ENCODE data around the gene PSAP. TPM values are rescaled to one million over a fixed set of nuclear protein-coding genes. Genes with fewer than 3 reads are reported as not detected.

The PSAP gene
- total and polyA plus RNA-seq, 5 donors, result 897 to 1,678 (median 1,411) TPM

DNA sequence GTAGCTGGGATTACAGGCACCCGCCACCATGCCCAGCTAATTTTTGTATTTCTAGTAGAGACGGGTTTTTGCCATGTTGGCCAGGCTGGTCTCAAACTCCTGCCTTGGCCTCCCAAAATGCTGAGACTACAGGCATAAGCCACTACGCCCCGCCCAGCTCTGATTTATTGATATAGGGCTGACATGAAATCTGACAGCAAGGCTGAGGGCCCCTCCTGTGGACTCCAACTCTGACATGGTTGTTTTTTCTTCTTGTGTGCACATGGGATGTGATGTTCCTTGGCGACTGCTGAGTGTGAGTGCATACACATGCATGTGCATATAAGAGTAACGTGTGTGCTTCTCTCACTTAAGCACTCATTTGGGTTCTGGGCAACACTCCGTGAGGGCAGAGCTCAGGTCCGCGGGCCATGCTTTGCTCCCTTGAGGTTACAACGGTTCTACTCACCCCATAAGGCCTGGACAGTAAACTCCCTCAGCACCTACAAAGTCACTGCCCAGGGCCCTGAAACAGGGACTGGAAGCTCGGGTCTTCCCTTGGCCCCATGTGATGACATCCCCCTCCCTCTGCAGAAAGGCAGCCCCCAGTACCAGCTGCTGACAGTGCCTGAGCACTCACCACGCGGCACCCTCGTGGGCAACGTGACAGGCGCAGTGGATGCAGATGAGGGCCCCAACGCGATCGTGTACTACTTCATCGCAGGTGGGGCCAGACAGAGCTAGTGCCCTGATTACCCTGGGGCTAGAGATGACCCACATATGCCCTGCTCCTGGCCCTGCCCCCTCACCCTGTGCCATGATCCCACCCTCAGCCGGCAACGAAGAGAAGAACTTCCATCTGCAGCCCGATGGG lies 44.1 kb downstream of the PSAP start:
- H3K9me3 ChIP-seq (ENCODE audit: control insufficient read depth, low read length), result no peaks in the 10 kb centered on the region
- no peaks in the 10 kb centered on the region for H3K27me3 ChIP-seq (ENCODE audit: control insufficient read depth, insufficient read depth)
- intact Hi-C loops (cut with DNase I), result no loop called here
- no peak overlapping the region for H3K4me3 ChIP-seq (ENCODE audit: low read length)
- ATAC-seq (no peak), DNase-seq (no peak)
- H3K27ac ChIP-seq (ENCODE audit: low read length), result no peak overlapping the region
- no peaks in the 10 kb centered on the region for H3K4me1 ChIP-seq (ENCODE audit: control insufficient read depth, insufficient read depth, low read length)
- WGBS, result 93% methylated on average over 23 of the region's 23 CpGs

DNA sequence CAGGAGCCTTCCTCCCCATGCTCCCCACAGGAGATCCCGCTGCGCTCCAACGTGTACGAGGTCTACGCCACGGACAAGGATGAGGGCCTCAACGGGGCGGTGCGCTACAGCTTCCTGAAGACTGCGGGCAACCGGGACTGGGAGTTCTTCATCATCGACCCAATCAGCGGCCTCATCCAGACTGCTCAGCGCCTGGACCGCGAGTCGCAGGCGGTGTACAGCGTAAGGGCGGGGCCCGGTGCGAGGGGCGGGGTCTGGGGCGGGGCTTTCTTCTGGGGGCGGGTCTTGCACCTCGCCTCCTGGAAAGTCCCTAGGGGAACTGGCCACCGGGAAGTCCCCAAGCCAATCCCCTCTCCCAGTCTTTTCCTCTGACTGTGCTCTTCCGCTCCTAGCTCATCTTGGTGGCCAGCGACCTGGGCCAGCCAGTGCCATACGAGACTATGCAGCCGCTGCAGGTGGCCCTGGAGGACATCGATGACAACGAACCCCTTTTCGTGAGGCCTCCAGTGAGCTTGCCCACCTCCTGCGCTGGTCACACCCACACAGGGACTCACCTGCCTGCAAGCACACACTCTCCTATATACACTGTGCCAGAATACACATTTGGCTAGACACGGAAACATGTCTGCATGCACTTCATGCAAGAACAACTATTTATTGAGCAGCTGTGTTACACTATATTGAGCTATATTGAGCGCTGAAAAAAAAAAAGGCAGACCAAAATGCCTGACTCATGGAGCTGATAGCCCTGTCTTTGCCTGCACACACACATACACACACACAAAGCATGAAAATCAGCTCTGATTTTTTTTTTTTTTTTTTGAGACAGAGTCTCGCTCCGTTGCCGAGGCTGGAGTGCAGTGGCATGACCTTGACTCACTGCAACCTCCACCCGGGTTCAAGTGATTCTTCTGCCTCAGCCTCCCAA lies 45.0 kb downstream of the PSAP start:
- Histone ChIP-seq H3K27ac (ENCODE audit: low read length) (no peak overlapping the region), H3K4me3 (ENCODE audit: low read length) (no peak overlapping the region), H3K4me1 (ENCODE audit: control insufficient read depth, insufficient read depth, low read length) (no peaks in the 10 kb centered on the region), H3K9me3 (ENCODE audit: control insufficient read depth, low read length) (no peaks in the 10 kb centered on the region), H3K27me3 (ENCODE audit: control insufficient read depth, insufficient read depth) (no peaks in the 10 kb centered on the region)
- DNase-seq, result peak in 1 of 3 donors; percentile 72
- ATAC-seq, result peak; percentile 55 to 80
- WGBS, result 40% methylated on average over 41 of the region's 41 CpGs
- intact Hi-C loops (cut with DNase I), result no loop called here

DNA sequence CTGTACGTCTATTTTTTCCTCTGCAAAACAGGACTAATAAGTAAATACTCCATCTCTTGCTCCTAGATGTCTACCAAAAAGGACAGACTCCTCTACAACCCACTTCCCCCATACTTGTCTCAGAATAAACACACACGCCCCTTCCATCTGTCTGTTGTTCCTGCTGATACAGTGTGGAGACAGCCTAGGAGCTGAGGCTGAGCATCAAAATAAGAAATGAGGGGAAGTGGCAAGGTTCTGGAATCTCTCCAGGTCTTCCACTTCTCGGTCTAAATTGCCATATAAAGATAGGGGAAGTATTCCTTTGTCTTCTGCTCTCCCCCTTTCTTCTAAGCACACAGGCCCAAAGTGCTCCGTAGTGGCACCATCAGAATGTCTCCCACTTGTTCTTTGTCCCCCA lies 47.0 kb downstream of the PSAP start:
- 40% methylated on average over 4 of the region's 4 CpGs for WGBS
- Histone ChIP-seq H3K4me3 (ENCODE audit: low read length) (no peak overlapping the region), H3K27ac (ENCODE audit: low read length) (no peak overlapping the region), H3K4me1 (ENCODE audit: control insufficient read depth, insufficient read depth, low read length) (no peaks in the 10 kb centered on the region), H3K9me3 (ENCODE audit: control insufficient read depth, low read length) (no peaks in the 10 kb centered on the region), H3K27me3 (ENCODE audit: control insufficient read depth, insufficient read depth) (no peaks in the 10 kb centered on the region)
- DNase-seq, result no peak
- no peak for ATAC-seq
- intact Hi-C loops (cut with DNase I), result no loop called here

DNA sequence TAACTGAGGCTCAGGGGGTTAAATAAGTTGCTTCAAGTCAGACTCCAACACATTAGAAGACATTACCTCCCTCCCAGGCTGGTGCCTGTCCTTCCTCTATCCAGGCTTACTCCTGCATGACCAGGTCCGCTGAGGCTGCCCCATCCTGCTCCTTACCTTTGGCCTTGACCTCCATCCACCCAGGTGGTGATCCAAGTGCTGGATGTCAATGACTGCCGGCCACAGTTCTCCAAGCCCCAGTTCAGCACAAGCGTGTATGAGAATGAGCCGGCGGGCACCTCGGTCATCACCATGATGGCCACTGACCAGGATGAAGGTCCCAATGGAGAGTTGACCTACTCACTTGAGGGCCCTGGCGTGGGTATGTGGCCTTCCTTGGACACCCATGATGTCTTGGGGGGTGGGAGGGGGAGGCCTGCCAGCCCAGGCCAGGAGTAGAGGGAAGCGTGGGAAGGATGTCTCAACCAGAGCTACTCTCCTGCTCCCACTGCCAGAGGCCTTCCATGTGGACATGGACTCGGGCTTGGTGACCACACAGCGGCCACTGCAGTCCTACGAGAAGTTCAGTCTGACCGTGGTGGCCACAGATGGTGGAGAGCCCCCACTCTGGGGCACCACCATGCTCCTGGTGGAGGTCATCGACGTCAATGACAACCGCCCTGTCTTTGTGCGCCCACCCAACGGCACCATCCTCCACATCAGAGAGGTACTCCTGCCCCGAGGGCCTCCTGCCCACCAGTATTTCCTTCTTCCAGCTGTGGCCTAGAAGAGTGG lies 48.1 kb downstream of the PSAP start:
- ATAC-seq (no peak), DNase-seq (no peak)
- Histone ChIP-seq H3K4me3 (ENCODE audit: low read length) (no peak overlapping the region), H3K4me1 (ENCODE audit: control insufficient read depth, insufficient read depth, low read length) (no peaks in the 10 kb centered on the region), H3K27ac (ENCODE audit: low read length) (no peak overlapping the region), H3K27me3 (ENCODE audit: control insufficient read depth, insufficient read depth) (no peaks in the 10 kb centered on the region), H3K9me3 (ENCODE audit: control insufficient read depth, low read length) (no peaks in the 10 kb centered on the region)
- intact Hi-C loops (cut with DNase I), result no loop called here
- WGBS, result 89% methylated on average over 18 of the region's 18 CpGs

DNA sequence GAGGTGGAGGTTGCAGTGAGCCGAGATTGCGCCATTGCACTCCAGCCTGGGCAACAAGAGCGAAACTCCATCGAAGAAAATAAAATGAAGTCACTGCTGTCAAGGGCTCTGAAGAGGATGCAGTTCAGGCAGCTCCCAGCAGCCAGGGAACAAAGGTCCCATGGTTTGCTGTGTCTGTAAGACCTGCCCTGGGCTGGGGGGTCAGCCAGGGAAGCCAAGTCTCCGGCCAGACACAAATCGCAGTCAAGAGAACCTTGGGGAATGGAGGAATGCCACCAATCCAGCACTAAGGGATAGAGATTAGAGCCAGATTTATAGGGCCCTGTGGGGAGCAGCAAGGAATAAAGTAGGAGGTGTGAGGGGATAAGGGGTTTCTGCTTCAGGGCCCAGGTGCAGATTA lies 48.8 kb downstream of the PSAP start:
- no peak overlapping the region for H3K4me3 ChIP-seq (ENCODE audit: low read length)
- H3K9me3 ChIP-seq (ENCODE audit: control insufficient read depth, low read length), result no peaks in the 10 kb centered on the region
- no peak overlapping the region for H3K27ac ChIP-seq (ENCODE audit: low read length)
- H3K27me3 ChIP-seq (ENCODE audit: control insufficient read depth, insufficient read depth), result no peaks in the 10 kb centered on the region
- 88% methylated on average over 6 of the region's 6 CpGs for WGBS
- intact Hi-C loops (cut with DNase I), result no loop called here
- no peak for ATAC-seq
- DNase-seq, result no peak
- no peaks in the 10 kb centered on the region for H3K4me1 ChIP-seq (ENCODE audit: control insufficient read depth, insufficient read depth, low read length)

DNA sequence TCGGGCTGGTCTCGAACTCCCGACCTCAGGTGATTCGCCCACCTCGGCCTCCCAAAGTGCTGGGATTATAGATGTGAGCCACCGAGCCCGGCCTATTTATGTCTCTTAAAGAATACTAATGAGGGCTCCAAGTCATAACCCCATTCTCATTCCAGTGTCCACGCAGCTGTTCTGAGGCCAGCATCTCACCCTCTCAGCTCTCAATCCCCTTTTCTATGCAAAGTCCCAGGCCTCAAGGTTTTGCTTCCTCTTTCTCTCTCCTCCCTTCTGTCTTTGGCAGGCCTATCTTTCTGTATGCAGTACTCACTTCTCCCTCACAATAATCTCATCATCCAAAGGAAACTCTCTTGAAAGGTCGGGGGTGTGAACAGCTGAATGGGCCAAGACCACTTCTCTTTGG lies 49.7 kb downstream of the PSAP start:
- no peak overlapping the region for H3K4me3 ChIP-seq (ENCODE audit: low read length)
- H3K27me3 ChIP-seq (ENCODE audit: control insufficient read depth, insufficient read depth), result no peaks in the 10 kb centered on the region
- H3K4me1 ChIP-seq (ENCODE audit: control insufficient read depth, insufficient read depth, low read length), result no peaks in the 10 kb centered on the region
- DNase-seq (no peak), ATAC-seq (no peak)
- intact Hi-C loops (cut with DNase I), result no loop called here
- no peak overlapping the region for H3K27ac ChIP-seq (ENCODE audit: low read length)
- 90% methylated on average over 9 of the region's 9 CpGs for WGBS
- H3K9me3 ChIP-seq (ENCODE audit: control insufficient read depth, low read length), result no peaks in the 10 kb centered on the region

DNA sequence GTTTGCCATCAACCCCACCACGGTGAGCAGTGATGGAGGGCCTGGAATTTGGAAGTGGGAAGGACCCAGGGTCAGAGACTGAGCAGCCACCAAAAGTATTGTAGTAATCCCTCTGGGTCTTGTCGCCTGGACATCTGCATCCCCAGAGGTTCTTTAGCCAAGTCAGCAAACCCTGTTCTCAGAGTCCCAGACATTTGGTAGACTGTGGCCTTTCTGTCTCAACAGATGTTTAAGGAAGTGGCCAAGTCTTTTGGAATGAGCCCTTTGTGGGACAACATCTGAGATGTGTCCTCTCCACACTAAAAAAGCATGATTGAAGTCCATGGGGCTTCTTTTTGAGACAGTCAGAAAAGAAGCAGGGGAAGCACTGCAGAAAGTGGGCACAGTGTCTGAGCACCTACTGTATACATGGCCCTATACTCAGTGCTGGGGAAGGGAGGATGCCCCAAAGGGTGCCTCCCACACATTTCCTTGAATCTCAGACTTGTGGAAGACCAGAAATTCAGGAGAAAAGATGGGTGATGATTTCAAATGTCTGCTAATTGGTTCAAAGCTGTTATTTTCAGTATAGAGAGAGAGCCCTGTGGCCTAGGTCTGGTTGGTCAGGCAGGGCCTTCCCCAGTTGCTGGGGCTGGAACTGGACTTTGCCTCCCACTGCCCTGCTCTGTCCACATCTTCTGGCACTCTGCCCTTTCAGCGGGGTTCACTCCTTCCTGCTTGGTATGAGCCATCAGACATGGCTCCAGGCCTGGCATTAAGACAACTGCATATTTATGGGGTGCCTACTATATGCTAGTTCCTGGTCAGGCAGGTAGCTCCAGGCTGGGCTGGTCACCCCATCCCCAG lies 51.2 kb downstream of the PSAP start:
- Histone ChIP-seq H3K4me3 (ENCODE audit: low read length) (no peak overlapping the region), H3K9me3 (ENCODE audit: control insufficient read depth, low read length) (no peaks in the 10 kb centered on the region), H3K27me3 (ENCODE audit: control insufficient read depth, insufficient read depth) (no peaks in the 10 kb centered on the region), H3K4me1 (ENCODE audit: control insufficient read depth, insufficient read depth, low read length) (no peaks in the 10 kb centered on the region), H3K27ac (ENCODE audit: low read length) (no peak overlapping the region)
- 75% methylated on average over 3 of the region's 3 CpGs for WGBS
- DNase-seq, result no peak
- ATAC-seq, result no peak
- intact Hi-C loops (cut with DNase I), result no loop called here

DNA sequence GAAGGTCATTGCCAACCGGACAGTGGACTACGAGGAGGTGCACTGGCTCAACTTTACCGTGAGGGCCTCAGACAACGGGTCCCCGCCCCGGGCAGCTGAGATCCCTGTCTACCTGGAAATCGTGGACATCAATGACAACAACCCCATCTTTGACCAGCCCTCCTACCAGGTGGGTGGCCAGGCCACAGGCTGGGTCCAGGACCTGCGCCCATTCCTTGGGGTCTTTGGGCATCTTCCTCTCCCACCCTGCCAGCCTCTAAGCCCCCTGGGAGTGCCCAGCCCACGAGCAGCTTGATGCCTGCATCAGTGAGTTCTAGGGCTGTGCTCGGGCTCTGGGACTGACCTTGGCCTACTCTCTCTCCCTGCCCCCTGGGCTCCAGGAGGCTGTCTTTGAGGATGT lies 51.9 kb downstream of the PSAP start:
- intact Hi-C loops (cut with DNase I), result no loop called here
- Histone ChIP-seq H3K27ac (ENCODE audit: low read length) (no peak overlapping the region), H3K4me3 (ENCODE audit: low read length) (no peak overlapping the region), H3K9me3 (ENCODE audit: control insufficient read depth, low read length) (no peaks in the 10 kb centered on the region), H3K4me1 (ENCODE audit: control insufficient read depth, insufficient read depth, low read length) (no peaks in the 10 kb centered on the region), H3K27me3 (ENCODE audit: control insufficient read depth, insufficient read depth) (no peaks in the 10 kb centered on the region)
- ATAC-seq (no peak), DNase-seq (no peak)
- 71% methylated on average over 10 of the region's 10 CpGs for WGBS

DNA sequence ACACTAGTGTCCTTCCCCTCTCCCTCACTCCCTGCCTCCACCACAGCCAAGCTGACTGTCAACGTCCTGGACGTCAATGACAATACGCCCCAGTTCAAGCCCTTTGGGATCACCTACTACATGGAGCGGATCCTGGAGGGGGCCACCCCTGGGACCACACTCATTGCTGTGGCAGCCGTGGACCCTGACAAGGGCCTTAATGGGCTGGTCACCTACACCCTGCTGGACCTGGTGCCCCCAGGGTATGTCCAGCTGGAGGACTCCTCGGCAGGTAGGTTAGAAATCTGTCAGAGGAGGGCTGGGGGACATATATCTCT lies 52.8 kb downstream of the PSAP start:
- no peak for DNase-seq
- Histone ChIP-seq H3K27ac (ENCODE audit: low read length) (no peak overlapping the region), H3K9me3 (ENCODE audit: control insufficient read depth, low read length) (no peaks in the 10 kb centered on the region), H3K4me1 (ENCODE audit: control insufficient read depth, insufficient read depth, low read length) (no peaks in the 10 kb centered on the region), H3K27me3 (ENCODE audit: control insufficient read depth, insufficient read depth) (no peaks in the 10 kb centered on the region), H3K4me3 (ENCODE audit: low read length) (no peak overlapping the region)
- 80% methylated on average over 6 of the region's 6 CpGs for WGBS
- intact Hi-C loops (cut with DNase I), result no loop called here
- ATAC-seq, result no peak

DNA sequence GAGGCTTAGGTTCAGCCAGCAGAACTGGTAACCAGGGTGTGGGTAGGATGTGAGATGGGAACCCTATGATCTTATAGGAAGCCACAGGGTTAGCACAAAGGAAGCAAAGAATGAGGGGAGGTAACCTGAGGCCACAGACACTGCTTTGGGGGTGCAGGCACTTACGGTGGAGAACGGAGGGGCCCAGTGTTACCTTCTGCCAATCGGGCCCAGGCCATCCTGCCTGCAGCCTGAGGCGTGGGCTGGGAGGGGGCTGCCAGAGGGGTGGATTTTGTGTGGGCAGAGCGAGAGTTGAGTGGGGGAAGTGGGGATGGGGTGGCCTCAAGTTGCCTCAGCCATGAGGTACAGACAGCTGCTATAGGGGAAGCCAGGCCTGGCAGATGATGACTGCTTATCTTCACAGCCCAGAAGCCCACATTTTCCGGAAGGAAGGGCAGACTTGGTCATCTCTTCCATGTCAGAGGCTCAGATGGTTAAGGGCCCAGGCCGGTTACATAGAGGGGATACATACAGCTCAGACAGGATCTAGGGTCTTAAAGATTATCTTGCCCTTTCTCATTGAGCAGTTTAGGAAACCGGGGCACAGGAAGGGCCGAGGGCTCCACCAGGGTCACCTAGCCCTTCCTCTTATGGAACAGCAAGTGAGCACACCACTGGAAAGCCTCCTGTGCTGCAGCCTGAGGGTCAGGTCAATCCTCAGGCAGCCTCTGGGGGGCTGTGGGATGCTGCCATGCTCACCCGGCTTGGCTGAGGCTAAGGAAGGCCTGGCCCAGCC lies 53.3 kb downstream of the PSAP start:
- ATAC-seq (peak; percentile 24 to 32), DNase-seq (peak in 1 of 3 donors; percentile 40)
- no peak overlapping the region for H3K4me3 ChIP-seq (ENCODE audit: low read length)
- intact Hi-C loops (cut with DNase I), result no loop called here
- no peaks in the 10 kb centered on the region for H3K9me3 ChIP-seq (ENCODE audit: control insufficient read depth, low read length)
- WGBS, result 71% methylated on average over 10 of the region's 10 CpGs
- H3K27me3 ChIP-seq (ENCODE audit: control insufficient read depth, insufficient read depth), result no peaks in the 10 kb centered on the region
- H3K4me1 ChIP-seq (ENCODE audit: control insufficient read depth, insufficient read depth, low read length), result no peaks in the 10 kb centered on the region
- H3K27ac ChIP-seq (ENCODE audit: low read length), result no peak overlapping the region

Data from right cardiac atrium (tissue), 5 donors.